K562 (cell line): ENCODE results near the gene CD300LB. TPM values are rescaled to one million over a fixed set of nuclear protein-coding genes. Genes with fewer than 3 reads are reported as not detected.

ENCODE experiments used
- ATAC-seq: fragments of 200-7000 bp; cut with Tn5 transposase; 3 replicates; pipeline ENCODE4 v1.9.1; 2020; ENCODE audit warnings: moderate library complexity
- BruUV-seq: library from RNA; stranded (reverse); fragments of 400-500 nt; replicated peaks from 2 replicates; lab custom pipeline; 2021; lab: Mats Ljungman, UMichigan
- CTCF ChIA-PET: fragments of 300-600 bp; formaldehyde crosslinking; extraction: SDS; loops from one replicate; lab custom pipeline; 2021; ENCODE audit warnings: low intra/inter-chr PET ratio; lab: Yijun Ruan, JAX
- POLR2A ChIA-PET: fragments of 300-600, 350-650 bp; sonication (Branson Sonifier 250); formaldehyde crosslinking; extraction: SDS; loops from one replicate; lab custom pipeline; 2021; ENCODE audit warnings: antibody characterized with exemption, inconsistent platforms; lab: Yijun Ruan, JAX
- DNase-seq, 4 experiments: peaks; one replicate each; pipeline versions ENCODE4 v3.0.0 to v3.0.0-alpha.2; 2011 to 2018; ENCODE audit warnings: low spot score in 3 of 4, mixed read lengths in 3 of 4; ENCODE audit errors: extremely low read depth in 1 of 4
- FAIRE-seq: peaks from 2 replicates; lab custom pipeline; 2011; peaks lifted over from hg19 to GRCh38; lab: Jason Lieb, UNC
- H2AFZ ChIP-seq: 2 replicates; pipeline ENCODE4 v1.6.0; 2011; ENCODE audit warnings: low read depth, low read length, control low read depth, inconsistent platforms
- H3K27ac ChIP-seq: fragments of 200-600 bp; 3 replicates; pipeline ENCODE4 v1.8.0; 2011; ENCODE audit warnings: low read depth, mild to moderate bottlenecking, control low read depth, inconsistent platforms, low read length, moderate library complexity, mixed read lengths; ENCODE audit errors: extremely low read depth
- H3K27me3 ChIP-seq, 2 experiments: fragments of 300-600 bp in 1 of 2; 2 replicates in 1 of 2; 3 replicates in 1 of 2; pipeline versions ENCODE4 v1.6.0 to v1.8.0; 2011; ENCODE audit warnings: inconsistent platforms in 2 of 2, low read length in 2 of 2, mild to moderate bottlenecking in 1 of 2, mixed read lengths in 1 of 2, moderate library complexity in 1 of 2; ENCODE audit not compliant: control insufficient read depth in 2 of 2, insufficient read depth in 2 of 2
- H3K36me3 ChIP-seq: fragments of 300-600 bp; 3 replicates; pipeline ENCODE4 v1.8.0; 2011; ENCODE audit warnings: mild to moderate bottlenecking, low read length, inconsistent platforms; ENCODE audit not compliant: control insufficient read depth, insufficient read depth
- H3K4me1 ChIP-seq, 2 experiments: fragments of 200-600 bp in 1 of 2; replicated peaks in 1 of 2; 2 replicates in 1 of 2; 3 replicates in 1 of 2; pipeline versions ENCODE4 v1.5.1 to v1.8.0; 2011; ENCODE audit warnings: inconsistent platforms in 2 of 2, low read length in 2 of 2, mild to moderate bottlenecking in 1 of 2, mixed read lengths in 1 of 2, moderate library complexity in 1 of 2; ENCODE audit not compliant: control insufficient read depth in 2 of 2, insufficient read depth in 2 of 2
- H3K4me2 ChIP-seq: 2 replicates; pipeline ENCODE4 v1.6.1; 2011; ENCODE audit warnings: low read length, control low read depth, inconsistent platforms, mixed read lengths; ENCODE audit not compliant: insufficient read depth
- H3K4me3 ChIP-seq: fragments of 200-600 bp; sonication (generic), shearing (Covaris generic); 2 replicates; pipeline ENCODE4 v1.5.1; 2016; ENCODE audit warnings: control low read depth, inconsistent platforms
- H3K79me2 ChIP-seq: fragments of 200-600 bp; 3 replicates; pipeline ENCODE4 v1.8.0; 2011; ENCODE audit warnings: low read length, inconsistent platforms; ENCODE audit not compliant: control insufficient read depth, insufficient read depth
- H3K9ac ChIP-seq, 2 experiments: 2 replicates each; pipeline versions ENCODE4 v1.6.0 to v1.6.1; 2011; ENCODE audit warnings: low read depth in 2 of 2, low read length in 2 of 2, control low read depth in 1 of 2, inconsistent platforms in 1 of 2, mild to moderate bottlenecking in 1 of 2, mixed read lengths in 1 of 2; ENCODE audit not compliant: insufficient read depth in 1 of 2
- H3K9me1 ChIP-seq: one replicate; pipeline ENCODE4 v1.6.0; 2011; ENCODE audit warnings: inconsistent platforms, mild to moderate bottlenecking, low read length, moderate library complexity; ENCODE audit not compliant: control insufficient read depth, insufficient read depth
- H3K9me3 ChIP-seq: replicated peaks from 2 replicates; pipeline ENCODE4 v1.5.1; 2011; ENCODE audit warnings: low read depth, low read length, inconsistent platforms; ENCODE audit not compliant: control insufficient read depth, insufficient read depth
- H4K20me1 ChIP-seq: replicated peaks from 2 replicates; pipeline ENCODE4 v1.6.1; 2011; ENCODE audit warnings: low read length, inconsistent platforms, mixed read lengths; ENCODE audit not compliant: control insufficient read depth, insufficient read depth
- AFF4 ChIP-seq: sonication (generic); formaldehyde crosslinking; IDR thresholded peaks from 2 replicates; pipeline ENCODE4 v1.8.0; 2023; ENCODE audit warnings: mild to moderate bottlenecking, missing genetic modification reagents
- BHLHE40 ChIP-seq: IDR thresholded peaks from 2 replicates; pipeline ENCODE4 v1.6.1; 2011; ENCODE audit warnings: low read length, improper control_type of control experiment
- EWSR1 ChIP-seq: fragments of 450-650 bp; IDR thresholded peaks from 2 replicates; pipeline ENCODE4 v1.6.1; 2018; ENCODE audit warnings: borderline replicate concordance, mild to moderate bottlenecking, low read depth, moderate library complexity; ENCODE audit not compliant: partially characterized antibody
- MCM2 ChIP-seq: fragments of 450-650 bp; IDR thresholded peaks from 2 replicates; pipeline ENCODE4 v1.6.1; 2017; ENCODE audit warnings: low read depth, mild to moderate bottlenecking
- MTA3 ChIP-seq: fragments of 450-650 bp; formaldehyde crosslinking; IDR thresholded peaks from 2 replicates; pipeline ENCODE4 v1.6.1; 2017; ENCODE audit warnings: mild to moderate bottlenecking, borderline replicate concordance
- PHB ChIP-seq: fragments of 250-450 bp; sonication (Bioruptor Pico); IDR thresholded peaks from 2 replicates; pipeline ENCODE4 v1.5.0; 2021
- PRPF4 ChIP-seq: fragments of 200-400 bp; formaldehyde crosslinking; IDR thresholded peaks from one replicate; pipeline ENCODE4 v1.6.1; 2017; ENCODE audit warnings: low read length, low read depth, mild to moderate bottlenecking; ENCODE audit not compliant: insufficient read depth, poor library complexity, severe bottlenecking
- ZBTB40 ChIP-seq, 2 experiments: fragments of 450-650 bp in 1 of 2; sonication (generic) in 1 of 2; formaldehyde crosslinking in 1 of 2; IDR thresholded peaks; 2 replicates each; pipeline versions ENCODE4 v1.7.1 to v1.9.0; 2016 to 2022; ENCODE audit warnings: inconsistent platforms in 1 of 2, mild to moderate bottlenecking in 1 of 2, missing genetic modification reagents in 1 of 2
- WGBS: fragments of 100-300 bp; shearing (Covaris generic); methylation state at CpG from one replicate; pipeline ENCODE4 v1.1.6; 2016; ENCODE audit warnings: low coverage, mixed read lengths; ENCODE audit not compliant: insufficient coverage; ENCODE audit errors: missing lambda C conversion rate; 5-methylcytosine and 5-hydroxymethylcytosine counted together
- in situ Hi-C: fragments of 300-500 bp; cut with MboI; formaldehyde crosslinking; loops from 4 replicates; pipeline ENCODE4 v1.15.0; 2018; ENCODE audit warnings: inconsistent platforms, mixed read lengths
- intact Hi-C: fragments of 100-400 bp; cut with micrococcal nuclease; formaldehyde crosslinking; loops from 2 replicates; pipeline ENCODE4 v1.14.2; 2022
- polyA plus RNA-seq, 8 experiments: library from polyadenylated mRNA; depleted of rRNA in 4 of 8; stranded (reverse) in 5 of 8; unstranded in 3 of 8; fragments of >200 nt; fragmentation: Nextera tagmentation in 2 of 8; fragmentation: Illumina TruSeq in 1 of 8; extraction: Ambion mirVana in 2 of 8; extraction: Trizol in 1 of 8; gene quantifications; 2 replicates each; pipeline versions ENCODE4 v1.2.1 to v1.2.3, GENCODE V29; 2011 to 2014; ENCODE audit warnings: inconsistent platforms in 1 of 8, missing spikeins in 1 of 8
- total RNA-seq, 7 experiments: library from RNA; depleted of rRNA in 6 of 7; stranded (reverse); fragments of >200 nt in 6 of 7; fragmentation: Illumina TruSeq in 2 of 7; extraction: Trizol in 2 of 7; gene quantifications; 2 replicates each; pipeline versions ENCODE4 v1.2.1 to v1.2.3, GENCODE V29; 2011 to 2021; ENCODE audit warnings: low replicate concordance in 1 of 7

CD300LB gene
- total and polyA plus RNA-seq, 9 of the 15 experiments (the other 6 are each of a cell fraction or from before 2014, with no cell fraction given): not detected

- H3K9ac ChIP-seq: no peak overlapping the region
- CTCF ChIA-PET: no interaction called here
- intact Hi-C loops (no loop called here), in situ Hi-C loops (no loop called here)
- 3% methylated on average over 11 of the region's 11 CpGs for WGBS
- POLR2A ChIA-PET: interaction anchor here (0.6 kb wide), 1 partner anchor 86 kb away, joined by 3 read pairs; no protein-coding TSS in a partner anchor
- H3K79me2 ChIP-seq: no peaks in the 10 kb centered on the region
- no peaks in the 10 kb centered on the region for H3K4me1 ChIP-seq
- H3K4me3 ChIP-seq: no peak overlapping the region
- no peaks in the 10 kb centered on the region for H3K9me3 ChIP-seq
- H4K20me1 ChIP-seq: no peaks in the 10 kb centered on the region
- H3K27me3 ChIP-seq: peaks cover 15 to 76% of the 10 kb centered on the region in 2 experiments; a peak in 3 of 5 replicates
- no peak overlapping the region for H2AFZ ChIP-seq
- H3K4me2 ChIP-seq: no peak overlapping the region
- H3K9me1 ChIP-seq: no peaks in the 10 kb centered on the region
- no peak overlapping the region for H3K27ac ChIP-seq
- ATAC-seq (no peak), FAIRE-seq (no peak), DNase-seq (no peak)
- H3K36me3 ChIP-seq: no peaks in the 10 kb centered on the region
- no TSS peak for BruUV-seq
- TF ChIP-seq AFF4: no peak
- no peak for TF ChIP-seq PRPF4
- no peak for TF ChIP-seq ZBTB40 (IDR thresholded peaks at IDR 0.05)
- no peak for TF ChIP-seq ZBTB40 (CRISPR knock-in tag; IDR thresholded peaks at IDR 0.05)
- TF ChIP-seq BHLHE40: no peak
- no peak for TF ChIP-seq MCM2
- TF ChIP-seq PHB (CRISPR knock-in tag): no peak
- no peak for TF ChIP-seq MTA3
- no peak for TF ChIP-seq EWSR1
Observed at GRCh38 chr17:74524653-74525464, 6.4 kb downstream of the CD300LB start.
